Middle frontal gyrus (tissue), 1 donor: ENCODE measurements around the gene ISYNA1.

ENCODE experiments used
- DNase-seq: peaks from one replicate; pipeline ENCODE4 v3.0.0-alpha.2; 2015; ENCODE audit warnings: low spot score; ENCODE audit errors: extremely low spot score

ISYNA1 gene

GRCh38 chr19:18445262-18445948 lies 7.5 kb upstream of the ISYNA1 start:
- no peak for DNase-seq

- DNase-seq, result no peak
Observed at GRCh38 chr19:18444513-18444912, 6.6 kb upstream of the ISYNA1 start.

- no peak for DNase-seq
Observed at GRCh38 chr19:18443831-18444230, 5.9 kb upstream of the ISYNA1 start.

GRCh38 chr19:18443406-18443805 lies 5.5 kb upstream of the ISYNA1 start:
- no peak for DNase-seq

GRCh38 chr19:18442941-18443340 lies 5.0 kb upstream of the ISYNA1 start:
- DNase-seq, result no peak

GRCh38 chr19:18441804-18442788 lies 4.2 kb upstream of the ISYNA1 start:
- no peak for DNase-seq

- no peak for DNase-seq
Observed at GRCh38 chr19:18440936-18441803, 3.2 kb upstream of the ISYNA1 start.

- no peak for DNase-seq
Observed at GRCh38 chr19:18440415-18440877, 2.5 kb upstream of the ISYNA1 start.

GRCh38 chr19:18439910-18440237 lies 1.9 kb upstream of the ISYNA1 start:
- DNase-seq, result no peak

- no peak for DNase-seq
Observed at GRCh38 chr19:18439025-18439909, 1.3 kb upstream of the ISYNA1 start.

- no peak for DNase-seq
Observed at GRCh38 chr19:18438331-18439024, 545 bp upstream of the ISYNA1 start.

GRCh38 chr19:18436671-18437490 lies 1.1 kb downstream of the ISYNA1 start:
- DNase-seq, result no peak

GRCh38 chr19:18435842-18436670 lies 1.9 kb downstream of the ISYNA1 start:
- no peak for DNase-seq

- no peak for DNase-seq
Observed at GRCh38 chr19:18435178-18435841, 2.6 kb downstream of the ISYNA1 start.

GRCh38 chr19:18434411-18435175 lies 3.3 kb downstream of the ISYNA1 start:
- no peak for DNase-seq

- DNase-seq, result no peak
Observed at GRCh38 chr19:18433735-18434398, 4.1 kb downstream of the ISYNA1 start.
